Smooth muscle cell of the brain vasculature (primary cell): ENCODE measurements around the gene ACADSB.
A peak's percentile ranks its signal among the peaks of the same experiment; 100 is the strongest.

Experiments
- DNase-seq: peaks from one replicate; pipeline ENCODE4 v3.0.0-alpha.2; 2012; ENCODE audit warnings: low read depth, low spot score

The ACADSB gene

DNA sequence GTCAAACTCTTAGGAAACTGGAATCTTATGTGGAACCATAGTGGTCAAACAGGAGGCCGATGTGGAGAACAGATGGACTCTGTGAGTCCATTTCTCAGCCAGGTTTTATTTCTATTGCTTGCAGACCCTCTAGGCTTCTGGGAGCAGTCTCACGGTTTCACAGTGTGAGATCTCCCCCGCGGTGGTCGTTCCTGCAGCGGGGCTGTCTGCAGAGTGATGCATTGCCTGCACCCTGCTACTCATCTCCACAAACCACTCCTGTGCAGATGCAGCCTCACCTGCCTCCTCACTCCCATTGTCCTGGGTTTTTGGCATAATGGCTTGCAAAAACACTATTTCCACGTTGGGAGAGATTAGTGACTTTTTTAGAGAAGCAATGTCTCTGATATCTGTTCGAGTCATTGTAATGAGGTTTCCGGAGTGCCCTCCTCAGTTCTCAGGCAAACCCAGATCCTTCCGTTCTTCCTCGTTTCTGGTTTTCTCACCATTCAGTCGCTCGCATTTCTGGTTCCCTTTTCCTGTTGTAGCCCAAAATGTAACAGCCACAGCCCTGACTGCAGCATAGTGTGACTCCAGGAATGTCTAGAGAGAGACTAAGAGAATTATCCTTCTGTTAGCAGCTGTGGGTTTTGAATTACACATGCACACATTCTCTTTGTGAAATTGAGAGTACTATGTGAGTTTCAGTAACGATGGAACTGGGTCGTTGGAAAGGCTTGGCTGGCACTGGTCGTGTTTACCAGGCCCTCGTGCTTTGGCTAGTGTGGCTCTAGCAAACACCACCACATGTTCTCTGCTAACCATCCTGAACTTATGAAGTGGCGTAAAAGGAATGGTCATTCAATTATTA, 30.2 kb downstream of the ACADSB start:
- DNase-seq: no peak

DNA sequence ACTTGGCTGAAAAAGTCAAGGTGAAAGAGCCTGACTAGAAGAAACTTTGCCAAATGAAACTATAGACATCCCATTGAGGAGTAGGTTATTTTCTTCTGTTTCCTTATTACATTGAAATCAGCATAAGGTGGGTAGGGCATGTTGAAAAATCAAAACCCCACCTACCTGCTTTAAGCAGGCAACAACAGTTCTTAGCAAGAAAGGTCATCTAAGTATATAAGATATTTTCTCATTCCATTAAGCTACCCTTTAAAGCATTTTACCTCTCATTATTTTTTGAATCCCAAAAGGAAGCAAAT, 30.8 kb downstream of the ACADSB start:
- no peak for DNase-seq

DNA sequence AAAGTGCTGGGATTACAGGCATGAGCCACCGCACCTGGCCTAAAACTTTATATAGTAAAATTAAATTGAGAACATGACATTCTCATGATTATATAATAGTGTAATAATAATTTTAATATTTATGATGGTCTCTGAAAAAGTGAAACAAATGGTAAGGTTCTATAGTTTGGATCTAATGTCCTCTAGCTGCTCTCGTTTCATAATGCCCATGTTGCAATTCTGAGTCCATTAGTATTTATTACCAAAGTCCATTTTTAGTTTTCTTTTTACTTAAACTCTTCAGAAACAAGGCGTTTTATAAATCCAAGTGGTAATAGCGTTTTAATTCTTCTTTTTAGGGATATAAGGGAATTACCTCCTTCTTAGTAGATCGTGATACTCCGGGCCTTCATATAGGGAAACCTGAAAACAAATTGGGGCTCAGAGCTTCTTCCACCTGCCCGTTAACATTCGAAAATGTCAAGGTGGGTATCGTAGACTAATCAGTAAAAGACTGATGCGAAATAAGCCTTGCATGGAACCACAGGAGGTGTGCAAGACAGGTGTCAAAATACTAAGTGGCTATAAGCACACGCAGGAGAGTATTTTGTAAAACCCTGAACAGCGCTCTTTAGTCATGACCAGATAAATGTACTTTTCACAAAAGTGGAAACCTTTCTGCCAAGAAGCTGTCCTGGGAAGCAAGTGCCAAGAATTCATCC, 34.1 kb downstream of the ACADSB start:
- no peak for DNase-seq

DNA sequence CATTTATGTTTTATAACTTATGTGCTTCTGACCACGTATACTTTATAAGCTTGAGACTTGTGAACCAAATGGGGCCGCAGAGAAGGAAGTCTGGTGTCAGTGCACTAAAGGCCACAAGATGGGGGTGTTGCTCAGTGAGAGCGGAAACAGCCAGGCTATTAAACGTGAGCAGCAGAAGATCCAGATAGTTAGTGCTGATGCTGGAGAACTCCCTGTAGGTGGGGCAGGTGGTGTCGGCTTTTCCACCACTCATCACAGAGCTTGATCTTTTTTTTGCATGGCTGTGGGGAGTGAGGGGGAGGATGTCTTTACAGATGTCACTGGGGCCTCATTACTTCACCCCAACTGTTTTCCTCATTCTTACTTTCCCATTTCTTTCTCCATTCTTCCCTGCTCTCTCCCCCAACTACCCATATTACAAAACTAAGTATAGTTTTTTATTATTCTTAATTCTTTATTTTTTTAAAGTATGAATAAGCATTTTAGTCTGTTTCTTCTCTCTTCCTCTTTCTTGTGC, 34.7 kb downstream of the ACADSB start:
- DNase-seq: peak; percentile 20

DNA sequence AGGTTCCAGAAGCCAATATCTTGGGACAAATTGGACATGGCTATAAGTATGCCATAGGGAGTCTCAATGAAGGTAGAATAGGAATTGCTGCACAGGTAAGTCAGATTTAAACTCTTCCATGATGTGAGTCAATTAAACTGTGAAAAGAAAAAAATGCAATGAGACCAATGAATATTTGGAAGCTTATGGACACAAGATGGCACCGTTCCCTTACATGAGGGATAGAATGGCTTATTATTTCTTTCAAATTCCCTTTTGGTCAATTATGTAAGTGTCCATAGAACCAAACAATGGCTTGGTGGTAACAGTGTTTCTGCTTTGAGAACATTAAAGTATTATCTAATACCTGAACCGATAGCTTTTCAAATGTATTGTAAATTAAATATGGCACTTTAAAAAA, 35.6 kb downstream of the ACADSB start:
- no peak for DNase-seq

- DNase-seq: no peak
These were observed 37.3 kb downstream of the ACADSB start for GRCh38 chr10:123045961-123046731.

- DNase-seq: no peak
These were observed 49.2 kb downstream of the ACADSB start for GRCh38 chr10:123057968-123058367.

DNA sequence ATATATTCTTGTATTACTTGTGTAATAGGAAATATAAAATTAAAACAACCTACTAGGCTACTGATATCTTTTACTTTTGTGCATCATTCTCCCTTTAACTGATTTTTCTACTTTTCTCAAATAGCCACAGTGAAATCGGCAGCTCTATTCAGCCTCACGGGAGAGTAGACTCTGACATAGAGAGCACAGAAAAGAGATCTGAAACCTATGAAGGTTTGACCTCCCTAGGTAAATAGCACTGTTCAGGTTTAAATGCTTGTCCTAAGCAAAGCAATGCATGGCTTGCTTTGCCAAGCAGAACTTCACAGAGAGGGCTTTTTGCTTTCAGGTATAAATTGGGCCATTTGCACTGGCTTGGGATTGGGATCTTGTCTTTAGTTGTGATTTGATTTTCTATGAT, 53.1 kb downstream of the ACADSB start:
- no peak for DNase-seq

DNA sequence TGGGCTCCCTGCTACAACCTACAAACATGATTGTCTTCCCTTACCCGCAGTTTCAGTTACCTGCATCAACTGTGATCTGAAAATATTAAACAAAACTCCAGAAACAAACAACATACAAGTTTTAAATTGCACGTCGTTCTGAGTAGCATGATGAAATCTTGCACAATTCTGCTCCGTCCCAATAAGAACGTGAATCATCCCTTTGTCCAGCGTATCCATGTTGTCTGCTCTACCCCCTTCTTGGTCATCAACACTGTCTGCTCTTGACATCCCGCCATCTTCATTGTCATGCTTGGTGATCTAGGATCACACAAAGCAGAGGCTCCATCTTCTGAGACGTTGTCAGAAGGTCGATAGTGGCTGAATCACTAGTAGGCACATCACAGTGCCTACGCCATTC, 53.9 kb downstream of the ACADSB start:
- no peak for DNase-seq

DNA sequence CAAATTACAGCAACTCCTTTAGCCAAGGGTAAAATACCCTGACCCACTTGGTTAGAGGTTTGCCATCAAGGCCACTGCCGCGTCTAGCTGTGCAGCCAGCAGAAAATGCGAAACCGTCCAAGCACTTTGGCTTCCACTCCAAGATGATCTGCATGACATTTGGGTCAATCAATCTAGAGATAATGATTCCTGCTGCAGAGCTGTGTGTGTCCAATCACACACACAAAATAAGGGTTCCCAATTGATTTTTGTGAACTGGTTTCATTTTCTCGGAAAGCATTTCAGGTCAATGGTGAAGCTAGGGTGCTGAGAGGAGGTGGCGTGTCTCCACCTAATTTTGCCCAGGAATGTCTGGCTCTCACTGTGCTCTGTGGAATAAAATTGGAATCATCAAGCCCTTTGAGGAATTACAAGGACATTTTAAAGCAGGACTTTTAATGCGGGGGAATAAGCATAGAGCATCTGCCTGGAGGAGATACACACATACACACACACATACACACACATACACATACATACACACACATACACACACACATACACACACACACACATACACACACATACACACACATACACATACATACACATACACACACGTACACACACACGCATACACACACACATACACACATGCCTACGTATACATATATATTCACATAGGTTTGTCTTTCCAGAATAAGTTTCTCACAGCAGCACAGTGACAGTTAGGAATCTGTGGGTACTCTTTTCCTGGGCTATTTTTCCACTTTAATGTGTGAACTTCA, 59.5 kb downstream of the ACADSB start:
- DNase-seq: no peak

DNA sequence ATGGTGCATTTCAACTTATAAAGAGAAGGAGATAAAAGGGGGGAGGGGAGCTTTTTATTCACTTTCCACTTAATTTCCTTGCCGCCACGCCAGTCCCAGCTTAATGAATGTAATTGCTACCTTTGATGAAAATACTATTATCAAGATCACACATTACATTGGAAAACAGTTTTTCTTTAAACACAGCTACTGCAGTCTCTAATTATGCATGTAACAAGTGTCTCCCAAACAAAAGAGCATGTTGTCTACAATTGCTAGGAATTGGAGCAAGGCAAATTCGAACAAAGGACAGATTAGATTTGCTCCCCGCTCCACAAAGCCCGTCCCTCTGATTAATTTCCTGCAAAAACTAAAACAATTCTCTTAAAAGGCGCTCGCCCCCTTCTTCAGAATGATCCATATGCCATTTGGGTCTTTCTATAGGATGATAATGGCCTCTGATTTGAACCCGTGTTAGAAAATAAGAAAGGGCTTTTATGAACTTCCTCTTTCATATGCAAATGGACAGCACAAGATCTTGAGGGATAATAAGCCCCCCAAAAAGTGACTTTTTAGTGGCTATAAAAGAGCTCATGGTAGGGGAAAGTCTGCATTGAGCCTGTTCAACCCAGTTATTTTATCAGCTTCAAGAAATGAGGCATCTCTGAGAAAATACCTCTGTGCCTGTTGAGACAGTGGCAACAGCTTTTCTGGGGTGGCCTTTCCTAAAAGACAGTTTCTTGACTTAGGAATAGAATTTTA, 60.6 kb downstream of the ACADSB start:
- no peak for DNase-seq

GRCh38 chr10:123073187-123073586, 64.4 kb downstream of the ACADSB start:
- DNase-seq: no peak

GRCh38 chr10:123074215-123074614, 65.4 kb downstream of the ACADSB start:
- DNase-seq: no peak

- no peak for DNase-seq
These were observed 73.1 kb downstream of the ACADSB start for GRCh38 chr10:123081896-123082295.

- no peak for DNase-seq
These were observed 75.0 kb downstream of the ACADSB start for GRCh38 chr10:123083811-123084210.

- DNase-seq: no peak
These were observed 77.5 kb downstream of the ACADSB start for GRCh38 chr10:123086281-123086680.

- no peak for DNase-seq
These were observed 78.5 kb downstream of the ACADSB start for GRCh38 chr10:123087348-123087747.

DNA sequence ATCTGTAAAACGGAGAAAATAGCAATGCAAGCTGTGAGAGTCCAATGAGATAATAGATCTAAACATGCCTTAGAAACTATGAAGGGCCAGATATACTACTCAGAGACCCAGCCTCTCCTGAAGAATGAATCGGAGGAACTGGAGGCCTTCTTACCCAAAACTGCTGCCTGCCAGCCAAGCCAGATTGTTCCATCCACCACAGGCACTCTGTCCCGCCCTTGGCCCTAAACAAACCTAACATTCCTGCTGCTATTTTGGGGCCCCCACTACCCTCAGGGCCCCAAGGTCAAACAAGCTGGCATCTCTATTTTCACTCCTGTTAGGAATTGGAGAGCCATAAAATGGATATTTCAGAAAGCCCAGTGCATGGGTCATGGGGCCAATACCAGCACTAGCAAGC, 79.0 kb downstream of the ACADSB start:
- no peak for DNase-seq

DNA sequence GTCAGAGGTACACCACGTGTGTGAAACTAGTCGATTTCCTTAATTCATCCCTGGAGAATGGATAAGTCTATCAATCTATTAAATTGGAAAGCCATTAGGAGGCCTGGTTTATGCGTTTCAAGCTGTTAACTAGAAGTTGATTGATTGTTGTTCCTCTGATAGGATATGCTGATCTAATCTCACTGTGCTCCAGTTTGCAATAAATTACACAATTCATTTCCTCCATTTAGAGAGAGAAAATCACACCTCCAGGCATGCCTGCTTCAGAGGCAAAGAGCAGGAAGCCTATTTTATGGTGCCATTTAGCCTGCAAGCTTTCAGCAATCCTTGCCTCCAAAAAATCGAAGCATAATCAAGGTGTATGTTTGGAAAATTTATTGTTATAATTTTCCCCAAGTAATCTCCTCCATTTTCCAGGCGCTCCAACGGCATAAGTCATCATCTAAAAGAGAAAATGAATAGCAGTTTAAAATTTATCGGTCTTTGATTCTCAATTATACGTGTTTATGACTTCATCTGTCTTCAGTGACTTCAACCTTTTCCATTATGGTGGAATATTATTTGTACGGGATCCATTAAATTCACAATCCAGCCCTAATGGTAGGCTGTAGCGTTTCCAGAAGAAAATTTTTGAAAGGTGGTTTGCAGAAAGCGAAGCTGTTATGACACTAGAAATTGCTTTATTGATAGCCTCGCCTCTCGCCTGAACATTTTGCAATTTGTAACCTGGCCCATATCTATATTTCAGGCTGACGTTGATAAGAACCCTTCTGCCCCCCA, 84.0 kb downstream of the ACADSB start:
- DNase-seq: no peak

GRCh38 chr10:123093489-123093888, 84.7 kb downstream of the ACADSB start:
- no peak for DNase-seq
